Keratinocyte (primary cell): ENCODE results near the gene NPVF.

Experiments used
- CTCF ChIP-seq, 3 experiments: IDR thresholded peaks in 1 of 3; conservative IDR thresholded peaks in 1 of 3; optimal IDR thresholded peaks in 1 of 3; 2 replicates in 2 of 3; 3 replicates in 1 of 3; pipeline versions ENCODE3 to v1.5.1; 2011; ENCODE audit warnings: low read length in 3 of 3, mild to moderate bottlenecking in 3 of 3, moderate library complexity in 2 of 3, control low read depth in 1 of 3, inconsistent platforms in 1 of 3; ENCODE audit not compliant: insufficient read depth in 2 of 3; ENCODE audit errors: extremely low read depth in 1 of 3
- EZH2 ChIP-seq: IDR thresholded peaks from one replicate; pipeline ENCODE4 v1.6.1; 2012; ENCODE audit warnings: inconsistent platforms, mild to moderate bottlenecking, low read length, moderate library complexity

GRCh38 chr7:25196132-25196896 lies 32.0 kb downstream of the NPVF start:
- no peak for TF ChIP-seq CTCF (optimal IDR thresholded peaks at IDR 0.05 in 1 of 3, IDR thresholded peaks at IDR 0.05 in 1 of 3, conservative IDR thresholded peaks at IDR 0.05 in 1 of 3; ENCODE audit: extremely low read depth in 1 of 3, insufficient read depth in 2 of 3, low read length in 3 of 3)
- no peak for TF ChIP-seq EZH2
